Measurements from ENCODE around the gene UNC5B.

The UNC5B gene

DNA sequence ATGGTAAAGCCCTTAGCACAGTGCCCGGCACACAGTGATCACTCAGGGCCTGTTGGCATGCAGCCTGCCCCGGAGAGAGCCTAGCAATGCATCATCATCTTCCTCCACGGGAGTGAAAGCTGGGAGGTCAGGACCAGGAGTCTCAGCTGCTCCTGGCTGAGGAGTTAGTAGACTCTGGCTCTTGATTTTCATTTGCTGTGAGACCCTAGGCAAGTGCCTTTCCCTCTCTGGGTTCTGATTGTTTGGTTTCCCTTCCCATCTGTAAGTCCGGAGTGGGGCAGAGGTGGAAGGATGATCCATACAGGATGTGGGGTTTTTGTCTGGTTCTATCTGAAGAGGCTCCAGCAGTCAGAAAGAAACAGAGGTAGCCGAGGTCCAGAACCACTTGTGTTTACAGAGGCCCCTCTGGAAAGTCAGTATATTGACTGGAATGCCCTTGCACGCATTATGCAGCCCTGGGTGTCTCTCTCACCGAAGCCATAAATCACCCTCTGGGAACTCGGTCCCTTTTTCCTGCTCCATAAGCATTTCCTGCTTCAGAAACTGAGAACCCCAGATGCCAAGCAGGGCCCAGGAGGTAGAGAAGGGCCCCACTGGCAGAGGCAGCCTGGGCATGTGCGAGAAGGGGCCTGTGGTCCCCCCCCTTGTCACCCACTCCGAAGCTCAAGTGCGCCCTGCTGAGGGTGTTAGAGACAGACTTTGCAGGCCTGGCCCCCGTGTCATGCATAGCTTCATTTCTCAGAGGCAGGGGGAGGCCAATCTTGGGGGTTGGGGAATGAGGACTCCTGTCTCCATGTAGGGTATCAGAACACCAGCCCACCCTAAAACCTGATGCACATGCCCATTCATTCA lies 8.5 kb downstream of the UNC5B start:
- no peaks in the 10 kb centered on the region for H3K36me3 ChIP-seq (ENCODE audit: control insufficient read depth, insufficient read depth, low read length)
- TF ChIP-seq, protein P1, sequence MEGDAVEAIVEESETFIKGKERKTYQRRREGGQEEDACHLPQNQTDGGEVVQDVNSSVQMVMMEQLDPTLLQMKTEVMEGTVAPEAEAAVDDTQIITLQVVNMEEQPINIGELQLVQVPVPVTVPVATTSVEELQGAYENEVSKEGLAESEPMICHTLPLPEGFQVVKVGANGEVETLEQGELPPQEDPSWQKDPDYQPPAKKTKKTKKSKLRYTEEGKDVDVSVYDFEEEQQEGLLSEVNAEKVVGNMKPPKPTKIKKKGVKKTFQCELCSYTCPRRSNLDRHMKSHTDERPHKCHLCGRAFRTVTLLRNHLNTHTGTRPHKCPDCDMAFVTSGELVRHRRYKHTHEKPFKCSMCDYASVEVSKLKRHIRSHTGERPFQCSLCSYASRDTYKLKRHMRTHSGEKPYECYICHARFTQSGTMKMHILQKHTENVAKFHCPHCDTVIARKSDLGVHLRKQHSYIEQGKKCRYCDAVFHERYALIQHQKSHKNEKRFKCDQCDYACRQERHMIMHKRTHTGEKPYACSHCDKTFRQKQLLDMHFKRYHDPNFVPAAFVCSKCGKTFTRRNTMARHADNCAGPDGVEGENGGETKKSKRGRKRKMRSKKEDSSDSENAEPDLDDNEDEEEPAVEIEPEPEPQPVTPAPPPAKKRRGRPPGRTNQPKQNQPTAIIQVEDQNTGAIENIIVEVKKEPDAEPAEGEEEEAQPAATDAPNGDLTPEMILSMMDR (IDR thresholded peaks at IDR 0.05; ENCODE audit: insufficient read depth, low read length, poor library complexity, severe bottlenecking) = no peak
- no peak overlapping the region for H3K4me3 ChIP-seq (replicated peaks; ENCODE audit: low read depth, low read length)
- H3K27me3 ChIP-seq (replicated peaks; ENCODE audit: control insufficient read depth, insufficient read depth, low read length) = peaks cover 2% of the 10 kb centered on the region
- DNase-seq (ENCODE audit: extremely low read depth, insufficient read length) = no peak

DNA sequence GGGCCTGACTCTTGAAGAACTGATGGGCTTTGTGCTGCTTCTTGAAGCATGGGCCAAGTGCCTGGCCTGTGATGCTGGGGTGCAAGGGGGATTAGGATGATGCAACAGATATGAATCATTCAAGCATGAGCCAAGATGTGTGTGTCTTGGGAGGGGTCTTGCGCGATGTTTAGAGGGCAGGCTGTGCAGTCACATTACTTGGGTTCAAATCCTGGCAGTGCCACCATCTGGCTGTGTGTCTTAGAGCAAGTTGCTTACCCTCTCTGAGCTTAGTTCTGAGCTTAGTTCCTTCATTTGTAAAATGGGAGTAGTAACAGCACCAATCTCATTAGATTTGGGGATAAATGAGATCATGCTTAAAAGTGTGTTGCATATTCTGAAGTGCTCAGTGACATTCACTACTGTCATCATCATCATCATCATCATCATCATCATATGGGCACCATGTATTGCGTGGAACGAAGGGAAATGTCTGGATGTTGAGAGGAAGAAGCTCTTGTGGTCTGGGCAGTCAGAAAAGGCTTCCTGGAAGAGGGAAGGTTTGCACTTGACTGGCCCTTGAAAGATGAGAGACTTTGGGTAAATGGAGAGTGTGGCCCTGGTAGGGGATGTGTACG lies 9.3 kb downstream of the UNC5B start:
- DNase-seq (ENCODE audit: extremely low read depth, insufficient read length) = no peak
- no peaks in the 10 kb centered on the region for H3K36me3 ChIP-seq (ENCODE audit: control insufficient read depth, insufficient read depth, low read length)

DNA sequence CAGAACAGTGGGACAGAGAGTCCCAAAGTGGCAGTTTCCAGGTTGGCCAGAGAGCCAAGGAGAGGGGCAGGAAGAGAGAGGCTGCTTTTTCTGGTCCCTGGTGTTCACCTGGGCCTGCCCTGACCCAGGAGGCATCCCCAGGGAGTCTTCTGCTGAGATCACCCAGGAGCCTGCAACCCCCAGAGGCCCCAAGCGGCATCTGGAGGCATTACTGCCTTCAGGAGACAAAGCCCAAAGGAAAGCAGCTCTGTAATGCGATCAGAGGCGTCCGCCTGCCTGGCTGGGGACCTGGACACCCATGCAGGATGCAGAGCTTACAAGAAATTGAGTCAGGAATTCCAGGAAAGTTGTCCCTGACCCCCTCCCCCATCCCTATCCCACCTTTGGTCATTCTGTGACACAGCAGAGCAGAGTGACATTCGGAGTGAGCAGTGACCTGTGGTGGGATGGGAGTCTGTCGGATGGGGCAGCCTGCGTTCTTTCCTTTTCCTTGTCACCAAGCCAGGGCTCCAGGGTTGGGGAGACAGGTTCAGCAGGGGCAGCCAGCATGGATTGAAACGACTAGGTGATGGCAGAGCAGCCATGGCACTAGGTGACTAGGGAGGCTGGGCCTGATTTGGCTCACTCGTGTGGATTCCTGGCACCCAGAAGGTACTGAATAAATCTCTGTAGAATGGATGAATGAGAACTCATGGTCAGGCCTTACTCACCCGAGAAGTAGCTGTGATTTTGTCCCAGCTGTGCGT lies 10.4 kb downstream of the UNC5B start:
- no peak for DNase-seq (ENCODE audit: extremely low read depth, insufficient read length)
- TF ChIP-seq, protein P1 (IDR thresholded peaks at IDR 0.05; ENCODE audit: insufficient read depth, low read length, poor library complexity, severe bottlenecking) = no peak
- H3K4me3 ChIP-seq (replicated peaks; ENCODE audit: low read depth, low read length) = no peak overlapping the region

More for the DNA sequence above, 9.3 kb downstream of the UNC5B start:
- peaks cover 2% of the 10 kb centered on the region for H3K27me3 ChIP-seq (replicated peaks; ENCODE audit: control insufficient read depth, insufficient read depth, low read length)
- TF ChIP-seq, protein P1 (IDR thresholded peaks at IDR 0.05; ENCODE audit: insufficient read depth, low read length, poor library complexity, severe bottlenecking) = no peak
- H3K4me3 ChIP-seq (replicated peaks; ENCODE audit: low read depth, low read length) = no peak overlapping the region

DNA sequence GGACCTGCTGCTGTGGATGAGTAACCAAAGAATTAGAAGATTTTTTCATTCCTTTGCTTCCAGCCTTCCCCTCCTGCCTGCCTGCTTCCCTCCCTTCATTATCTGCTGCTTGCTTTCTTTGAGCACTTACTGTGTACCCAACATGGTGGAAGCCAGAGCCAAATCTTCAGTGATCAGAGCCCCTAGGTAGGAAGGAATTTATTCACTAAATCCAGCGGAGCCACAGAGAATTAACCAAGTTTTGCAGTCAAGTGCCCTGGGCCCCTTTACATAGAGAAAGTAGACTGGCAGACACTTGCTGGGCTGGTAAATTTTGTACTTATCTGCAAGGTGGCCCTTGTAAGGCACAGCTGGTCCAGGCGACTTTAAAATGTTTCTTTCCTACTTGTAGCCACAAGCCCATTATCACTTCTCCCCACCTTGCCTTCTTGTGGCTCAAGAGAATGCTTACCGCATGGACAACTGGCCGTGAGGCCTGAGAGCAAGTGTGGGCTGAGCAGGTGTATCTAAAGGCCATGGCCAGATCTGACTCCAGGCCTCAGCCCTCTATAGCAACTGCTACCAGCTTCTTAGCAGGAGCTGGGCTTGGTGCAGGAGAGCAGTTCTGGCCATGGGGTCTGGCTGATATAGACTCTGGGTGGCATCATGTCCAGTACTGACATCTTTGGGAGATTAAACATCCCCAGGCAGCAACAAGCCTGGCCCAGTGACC lies 11.1 kb downstream of the UNC5B start:
- no peak overlapping the region for H3K4me3 ChIP-seq (replicated peaks; ENCODE audit: low read depth, low read length)
- H3K36me3 ChIP-seq (ENCODE audit: control insufficient read depth, insufficient read depth, low read length) = no peaks in the 10 kb centered on the region
- TF ChIP-seq, protein P1 (IDR thresholded peaks at IDR 0.05; ENCODE audit: insufficient read depth, low read length, poor library complexity, severe bottlenecking) = no peak
- no peak for DNase-seq (ENCODE audit: extremely low read depth, insufficient read length)
- H3K27me3 ChIP-seq (replicated peaks; ENCODE audit: control insufficient read depth, insufficient read depth, low read length) = peaks cover 2% of the 10 kb centered on the region

More for the DNA sequence above, 10.4 kb downstream of the UNC5B start:
- peaks cover 2% of the 10 kb centered on the region for H3K27me3 ChIP-seq (replicated peaks; ENCODE audit: control insufficient read depth, insufficient read depth, low read length)
- no peaks in the 10 kb centered on the region for H3K36me3 ChIP-seq (ENCODE audit: control insufficient read depth, insufficient read depth, low read length)

DNA sequence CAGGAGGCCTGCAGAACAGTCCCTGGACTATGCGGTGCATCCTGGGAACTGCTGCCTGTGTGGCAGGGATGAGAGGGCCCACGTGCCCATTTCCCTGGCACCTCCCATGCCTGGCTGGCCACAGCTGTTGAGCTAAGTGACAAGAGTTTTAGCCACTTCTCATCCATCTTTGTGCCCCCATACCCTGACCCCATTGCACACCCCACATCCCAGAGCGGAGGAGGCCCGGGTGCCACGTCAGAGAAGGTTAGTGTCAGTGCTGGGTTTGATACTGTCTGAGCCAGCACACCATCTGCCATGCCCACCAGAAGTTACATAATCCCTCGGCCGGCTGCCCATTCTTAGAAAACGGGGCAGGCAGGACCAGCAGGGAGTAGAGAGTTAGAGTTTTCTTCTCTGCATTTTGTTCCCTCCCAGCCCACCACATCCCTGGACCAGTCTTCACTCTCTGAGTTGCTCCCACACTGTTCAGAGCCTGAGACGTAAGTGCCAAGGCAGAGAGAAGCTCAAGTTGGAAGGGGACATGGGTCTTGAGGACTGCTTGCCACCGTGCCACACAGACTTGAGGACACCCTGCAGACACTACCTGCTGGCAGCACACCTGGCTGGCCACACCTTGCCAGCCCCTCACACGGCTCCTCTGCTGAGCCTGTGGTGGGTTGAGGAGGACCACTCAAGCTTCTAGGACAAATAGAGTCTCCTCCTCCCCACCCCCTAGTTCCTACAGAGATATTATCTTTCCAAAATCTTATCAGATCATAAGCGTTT lies 13.1 kb downstream of the UNC5B start:
- TF ChIP-seq, protein P1 (IDR thresholded peaks at IDR 0.05; ENCODE audit: insufficient read depth, low read length, poor library complexity, severe bottlenecking) = no peak
- no peaks in the 10 kb centered on the region for H3K36me3 ChIP-seq (ENCODE audit: control insufficient read depth, insufficient read depth, low read length)
- no peak overlapping the region for H3K4me3 ChIP-seq (replicated peaks; ENCODE audit: low read depth, low read length)
- no peaks in the 10 kb centered on the region; the same call in none of the 2 replicates for H3K27me3 ChIP-seq (replicated peaks; ENCODE audit: control insufficient read depth, insufficient read depth, low read length)
- no peak for DNase-seq (ENCODE audit: extremely low read depth, insufficient read length)

Measured in GM06990 (cell line).